Astrocyte (in vitro differentiated cells and primary cell): ENCODE results near the gene UCHL3.

Source experiments
- CTCF ChIP-seq: IDR thresholded peaks from 2 replicates; pipeline ENCODE4 v1.5.1; 2011; ENCODE audit warnings: low read depth, mild to moderate bottlenecking, inconsistent platforms, low read length, moderate library complexity; ENCODE audit not compliant: insufficient read depth
- EZH2 ChIP-seq: IDR thresholded peaks from 2 replicates; pipeline ENCODE4 v1.6.1; 2012; ENCODE audit warnings: mild to moderate bottlenecking, low read length, inconsistent platforms; ENCODE audit not compliant: insufficient read depth

GRCh38 chr13:75547917-75548316, 1.7 kb upstream of the UCHL3 start:
- no peak for TF ChIP-seq CTCF
- no peak for TF ChIP-seq EZH2
